CD4-positive, alpha-beta T cell treated with Interleukin-4 for 4 hours (primary cell): Measurements from ENCODE around the gene CCIN.
"Not testable (repeated sequence)": the region's sequence is repeated elsewhere in the genome, so short reads cannot be mapped to it uniquely, and the experiment has no call there.

ENCODE experiments used
- DNase-seq: peaks from one replicate; pipeline ENCODE4 v3.0.0-alpha.2; 2020

CCIN gene

DNA sequence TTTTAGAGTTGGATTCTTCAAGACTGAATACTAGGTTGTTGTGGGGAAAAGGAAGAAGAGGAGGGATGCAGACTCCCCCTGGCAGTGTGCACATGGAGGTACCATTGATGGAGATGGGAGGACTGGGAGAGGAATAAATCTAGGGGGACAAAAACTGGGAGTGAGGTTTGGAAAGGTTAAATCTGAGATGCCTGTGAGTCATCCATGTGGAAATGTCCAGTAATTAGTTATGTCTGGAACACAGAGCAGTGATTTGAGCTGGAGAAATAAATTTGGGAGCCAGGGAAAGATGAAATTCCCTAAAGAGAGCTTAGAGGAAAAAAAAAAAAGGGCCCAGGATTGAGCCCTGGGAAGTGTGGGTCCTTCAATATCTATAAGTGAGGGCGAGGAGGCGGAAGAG, 8.0 kb upstream of the CCIN start:
- DNase-seq = no peak

DNA sequence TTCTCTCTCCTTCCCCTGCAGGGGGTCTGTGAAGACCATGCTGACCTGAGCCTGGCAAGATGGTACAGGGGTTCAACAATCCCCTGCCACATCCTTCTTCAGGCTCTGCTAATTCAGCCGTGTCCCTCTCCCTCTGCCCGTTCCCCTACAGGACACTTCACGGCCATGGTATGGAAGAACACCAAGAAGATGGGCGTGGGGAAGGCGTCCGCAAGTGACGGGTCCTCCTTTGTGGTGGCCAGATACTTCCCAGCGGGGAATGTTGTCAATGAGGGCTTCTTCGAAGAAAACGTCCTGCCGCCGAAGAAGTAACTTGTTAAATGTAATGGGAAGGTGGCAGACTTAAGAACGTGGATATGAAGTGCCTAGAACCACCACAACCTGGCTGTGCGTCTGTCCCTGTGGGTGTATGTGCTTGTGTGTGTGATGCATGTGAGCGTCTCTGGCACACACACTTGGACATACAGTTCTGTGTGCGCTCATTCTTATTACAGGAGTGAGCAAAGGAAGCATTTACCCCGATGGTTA, 6.9 kb upstream of the CCIN start:
- no peak for DNase-seq

DNA sequence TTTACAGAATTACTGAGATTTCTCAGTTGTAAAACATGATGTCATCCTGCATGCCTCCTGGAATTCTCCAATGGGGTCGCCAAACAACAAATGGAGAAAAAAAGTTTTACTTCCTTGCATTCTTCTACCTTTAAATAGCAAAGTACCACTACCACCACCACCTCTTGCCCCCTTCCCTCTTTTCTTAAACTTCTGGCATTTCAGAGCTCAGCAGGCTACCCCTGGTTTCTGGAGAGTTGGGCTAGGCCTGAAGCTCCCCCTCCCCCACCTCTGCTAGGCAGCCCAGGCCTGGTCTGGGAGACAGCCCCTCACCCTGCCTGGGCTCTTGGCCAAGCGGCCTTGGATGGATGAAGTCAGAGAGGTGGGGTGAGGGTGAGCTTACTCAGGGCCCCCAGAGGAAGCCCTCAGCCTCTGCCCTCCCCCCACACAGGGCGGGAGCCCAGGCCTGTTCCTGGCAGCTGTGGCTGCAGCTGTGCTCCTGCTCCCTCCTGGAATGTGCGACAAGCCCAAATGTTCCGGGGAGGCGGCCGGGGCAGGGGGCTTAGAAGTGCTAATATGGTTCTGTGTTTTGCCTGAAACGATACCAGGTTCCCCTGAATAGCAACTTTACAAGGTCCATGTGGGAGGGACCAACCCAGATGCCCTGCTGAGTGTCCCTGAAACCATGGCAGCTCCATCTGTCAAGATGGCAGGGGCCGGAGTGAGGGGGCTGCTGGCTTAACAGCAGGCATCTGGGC, 6.0 kb upstream of the CCIN start:
- no peak for DNase-seq

DNA sequence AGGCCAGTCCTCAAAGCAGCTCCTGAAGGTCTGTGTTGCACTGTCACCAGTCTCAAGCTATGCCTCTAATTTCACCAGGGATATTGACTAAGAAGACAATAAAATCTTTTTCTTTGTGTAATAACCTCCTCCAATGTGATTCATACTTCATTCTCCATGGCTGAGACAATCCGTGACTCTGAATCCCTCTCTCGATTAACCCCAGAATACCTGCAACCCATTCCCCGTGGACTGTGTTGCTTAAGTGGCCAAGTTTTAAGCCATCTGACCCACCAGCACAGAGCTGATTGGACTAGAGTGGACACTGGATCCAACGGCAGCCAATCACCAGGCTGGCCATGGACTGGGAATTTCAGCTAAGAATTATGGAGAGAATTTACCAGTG, 5.4 kb upstream of the CCIN start:
- no peak for DNase-seq

DNA sequence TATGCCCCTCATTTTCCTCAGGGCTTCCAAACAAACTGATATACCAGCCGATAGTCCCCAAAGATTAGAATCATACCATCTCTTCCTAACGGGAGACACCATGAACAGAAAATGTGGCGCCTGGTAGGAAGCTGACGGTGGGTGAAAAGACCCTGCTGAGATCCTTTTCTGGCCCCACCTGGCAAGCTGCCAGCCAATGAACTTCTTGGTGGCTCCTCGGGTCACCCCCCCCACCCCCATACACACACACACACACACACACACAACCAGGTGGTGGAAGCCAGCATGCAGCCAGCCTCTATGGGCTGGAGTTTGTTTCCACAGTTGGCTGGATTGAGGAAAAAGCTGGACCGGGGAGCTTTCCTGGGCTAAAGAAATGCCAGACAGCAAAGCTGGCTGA, 4.8 kb upstream of the CCIN start:
- DNase-seq = no peak

DNA sequence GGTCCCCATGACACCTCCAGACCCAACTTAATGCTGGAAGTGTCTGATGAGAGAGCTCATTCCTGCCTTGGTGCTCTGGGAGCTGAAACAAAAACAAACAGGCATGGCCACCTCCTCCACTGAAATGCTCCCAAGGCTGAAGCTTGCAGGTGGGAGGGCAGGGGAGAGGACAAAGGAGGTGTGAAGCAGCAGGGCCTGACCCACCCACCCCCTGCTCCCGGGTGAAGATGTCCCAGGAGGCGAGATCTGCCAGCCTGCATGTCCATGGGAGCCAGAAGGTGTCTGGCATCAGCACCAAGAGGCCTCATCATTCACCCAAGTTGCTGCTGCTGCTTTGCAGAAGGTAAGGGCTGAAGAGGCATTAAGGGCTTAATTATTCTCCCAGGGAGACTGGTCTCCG, 4.2 kb upstream of the CCIN start:
- no peak for DNase-seq

DNA sequence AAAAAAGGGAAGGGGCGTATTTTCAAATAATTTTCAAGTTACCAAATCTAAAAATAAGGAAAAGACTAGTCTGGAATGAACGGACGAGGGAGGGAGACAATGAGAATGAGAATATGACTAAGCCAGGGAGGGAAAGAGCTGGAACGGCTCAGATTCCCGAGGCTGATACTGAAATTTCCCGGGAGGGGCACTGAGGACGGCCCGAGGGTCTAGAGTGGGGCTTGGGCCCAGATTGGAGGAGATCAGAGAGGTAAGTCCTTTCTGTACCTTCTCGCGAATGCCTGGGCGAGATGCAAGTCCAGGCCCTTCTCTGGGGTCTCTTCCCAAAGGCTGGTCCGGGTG, 3.4 kb upstream of the CCIN start:
- no peak for DNase-seq

DNA sequence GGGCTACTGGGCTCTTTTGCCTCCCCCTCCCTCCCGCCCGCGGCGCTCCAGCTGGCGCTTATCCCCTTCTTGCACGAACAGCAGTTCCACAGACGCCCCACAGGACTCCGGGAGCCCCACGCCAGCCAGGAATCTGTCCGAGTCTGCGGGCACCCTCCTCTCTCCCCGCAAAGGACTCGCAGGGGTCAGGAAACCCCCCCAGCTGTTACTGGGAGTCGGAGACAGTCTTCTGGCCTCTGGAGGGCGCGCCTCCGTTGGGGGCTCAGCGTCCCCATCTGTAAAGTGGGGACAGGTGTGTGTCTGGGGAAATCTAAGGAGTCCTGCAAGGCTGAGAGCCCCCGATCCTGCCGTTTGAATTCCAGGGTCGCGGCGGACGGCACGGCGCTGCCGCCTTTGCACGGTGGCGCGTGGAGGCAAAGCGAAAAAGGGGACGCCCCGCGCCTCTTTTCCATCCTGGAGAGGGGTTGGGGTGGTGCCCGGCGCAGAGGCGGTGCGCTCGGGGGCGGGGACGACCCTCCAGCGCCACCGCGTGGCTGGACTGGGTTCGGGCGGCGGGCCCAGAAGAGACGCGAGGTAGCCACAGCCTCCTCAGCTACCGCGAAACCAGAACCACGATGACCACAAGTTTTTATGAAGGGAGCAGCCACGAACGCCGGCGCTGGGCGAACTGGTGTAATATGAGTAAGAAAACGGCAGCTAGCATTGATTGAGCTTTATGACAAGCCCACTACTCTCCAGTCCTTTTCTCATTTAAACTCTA, 2.8 kb upstream of the CCIN start:
- peak; percentile 77 for DNase-seq

DNA sequence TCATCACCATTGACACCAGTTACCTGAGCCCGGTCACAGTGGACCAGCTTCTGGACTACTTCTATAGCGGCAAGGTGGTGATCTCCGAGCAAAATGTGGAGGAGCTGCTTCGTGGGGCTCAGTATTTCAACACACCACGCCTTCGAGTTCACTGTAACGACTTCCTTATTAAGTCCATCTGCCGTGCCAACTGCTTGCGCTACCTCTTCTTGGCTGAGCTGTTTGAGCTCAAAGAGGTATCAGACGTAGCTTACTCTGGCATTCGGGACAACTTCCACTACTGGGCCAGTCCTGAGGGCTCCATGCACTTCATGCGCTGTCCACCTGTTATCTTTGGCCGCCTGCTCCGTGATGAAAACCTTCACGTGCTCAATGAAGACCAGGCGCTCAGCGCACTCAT, 520 bp downstream of the CCIN start:
- DNase-seq = no peak

DNA sequence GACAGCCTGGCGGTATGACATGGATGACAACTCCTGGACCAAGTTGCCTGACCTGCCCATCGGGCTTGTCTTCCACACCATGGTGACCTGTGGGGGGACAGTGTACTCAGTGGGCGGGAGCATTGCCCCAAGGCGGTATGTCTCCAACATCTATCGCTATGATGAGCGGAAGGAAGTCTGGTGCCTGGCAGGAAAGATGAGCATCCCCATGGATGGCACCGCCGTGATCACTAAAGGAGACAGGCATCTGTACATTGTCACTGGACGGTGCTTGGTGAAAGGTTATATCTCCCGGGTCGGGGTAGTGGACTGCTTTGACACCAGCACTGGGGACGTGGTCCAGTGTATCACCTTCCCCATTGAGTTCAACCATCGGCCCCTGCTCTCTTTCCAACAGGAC, 1.3 kb downstream of the CCIN start:
- DNase-seq = no peak

DNA sequence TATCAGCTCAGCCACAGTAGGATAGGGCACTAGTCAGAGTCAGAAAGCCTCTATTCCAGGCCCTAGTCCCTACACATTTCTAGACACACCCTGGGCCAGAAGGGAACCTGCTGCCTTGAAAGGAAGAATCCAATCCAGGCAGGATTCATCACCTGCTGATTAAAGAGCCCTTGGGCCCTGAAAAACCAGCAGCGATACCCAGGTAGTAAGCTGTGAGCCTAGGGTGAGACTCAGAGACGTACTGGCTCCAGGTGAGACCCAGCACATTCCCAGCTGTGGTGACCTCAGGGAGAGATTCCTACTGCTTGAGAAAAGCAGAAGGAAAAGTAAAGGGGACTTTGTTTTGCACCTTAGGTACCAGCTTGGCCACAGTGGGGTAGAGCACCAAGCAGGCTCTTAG, 4.7 kb downstream of the CCIN start:
- no peak for DNase-seq

DNA sequence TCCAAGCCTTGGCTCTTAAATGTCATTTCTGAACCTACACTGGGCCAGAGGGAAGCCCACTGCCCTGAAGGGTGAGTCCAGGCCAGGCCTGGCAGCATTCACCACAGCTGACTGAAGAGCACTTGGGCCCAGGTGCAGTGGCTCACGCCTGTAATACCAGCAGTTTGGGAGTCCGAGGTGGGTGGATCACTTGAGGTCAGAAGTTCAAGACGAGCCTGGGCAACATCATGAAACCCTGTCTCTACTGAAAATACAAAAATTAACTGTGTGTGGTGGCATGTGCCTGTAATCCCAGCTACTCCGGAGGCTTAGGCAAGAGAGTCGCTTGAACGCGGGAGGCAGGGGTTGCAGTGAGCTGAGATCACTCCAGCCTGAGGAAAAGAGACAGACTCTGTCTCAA, 5.1 kb downstream of the CCIN start:
- DNase-seq = no peak

DNA sequence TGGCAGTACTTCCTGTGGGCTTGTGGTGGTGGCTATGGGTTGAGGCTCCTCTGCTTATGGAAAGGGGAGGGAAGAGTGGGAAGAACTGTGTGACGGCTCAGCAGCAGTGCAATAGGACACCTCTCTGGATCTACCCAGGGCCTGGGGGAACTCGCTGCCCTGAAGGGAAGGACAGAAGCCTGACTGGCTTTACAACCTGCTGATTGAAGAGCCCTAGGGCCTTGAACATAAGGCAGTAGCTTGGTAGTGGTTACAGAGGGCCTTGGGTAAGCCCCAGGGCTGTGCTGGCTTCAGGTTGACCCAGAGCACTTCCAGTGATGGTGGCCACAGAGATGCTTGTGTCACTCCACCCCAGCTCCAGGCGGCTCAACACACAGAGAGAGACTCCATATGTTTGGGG, 5.5 kb downstream of the CCIN start:
- DNase-seq = no peak

DNA sequence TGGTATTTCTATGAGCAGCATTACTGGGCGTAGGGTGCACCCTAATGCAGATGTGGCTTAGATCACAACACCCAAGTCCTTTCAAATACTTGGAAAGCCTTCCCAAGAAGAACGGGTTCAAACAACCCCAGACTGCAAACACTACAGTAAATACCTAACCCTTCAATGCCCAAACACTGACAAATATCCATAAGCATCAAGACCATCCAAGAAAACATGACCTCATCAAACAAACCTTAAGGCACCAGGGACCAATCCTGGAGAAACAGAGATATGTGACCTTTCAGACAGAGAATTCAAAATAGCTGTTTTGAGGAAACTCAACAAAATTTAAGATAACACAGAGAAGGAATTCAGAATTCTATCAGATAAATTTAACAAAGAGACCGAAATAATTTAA, 6.0 kb downstream of the CCIN start:
- not testable (repeated sequence) for DNase-seq

DNA sequence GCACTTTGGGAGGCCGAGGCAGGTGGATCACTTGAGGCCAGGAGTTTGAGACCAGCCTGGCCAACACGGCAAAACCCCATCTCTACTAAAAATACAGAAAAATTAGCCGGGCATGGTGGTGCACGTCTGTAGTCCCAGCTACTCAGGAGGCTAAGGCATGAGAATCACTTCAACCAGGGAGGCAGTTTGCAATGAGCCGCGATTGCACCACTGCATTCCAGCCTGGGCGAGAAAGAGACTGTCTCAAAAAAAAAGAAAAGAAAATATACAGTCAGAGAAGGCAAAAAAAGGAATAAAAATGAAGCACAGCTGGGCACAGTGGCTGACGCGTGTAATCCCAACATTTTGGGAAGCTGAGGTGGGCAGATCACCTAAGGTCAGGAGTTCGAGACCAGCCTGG, 7.3 kb downstream of the CCIN start:
- not testable (repeated sequence) for DNase-seq

DNA sequence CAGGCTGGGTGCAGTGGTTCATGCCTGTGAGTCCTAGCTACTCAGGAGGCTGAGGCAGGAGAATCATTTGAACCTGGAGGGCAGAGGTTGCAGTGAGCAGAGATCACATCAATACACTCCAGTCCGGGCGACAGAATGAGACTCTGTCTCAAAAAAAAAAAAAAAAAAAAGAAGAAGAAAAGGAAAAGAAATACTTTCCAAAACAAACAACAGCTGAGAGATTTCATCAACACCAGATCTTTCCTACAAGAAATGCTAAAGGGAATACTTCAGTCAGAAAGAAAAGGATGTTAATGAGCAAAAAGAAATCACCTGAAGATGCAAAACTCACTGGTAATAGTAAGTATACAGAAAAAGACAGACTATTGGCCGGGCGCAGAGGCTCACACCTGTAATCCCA, 8.4 kb downstream of the CCIN start:
- DNase-seq = no peak

DNA sequence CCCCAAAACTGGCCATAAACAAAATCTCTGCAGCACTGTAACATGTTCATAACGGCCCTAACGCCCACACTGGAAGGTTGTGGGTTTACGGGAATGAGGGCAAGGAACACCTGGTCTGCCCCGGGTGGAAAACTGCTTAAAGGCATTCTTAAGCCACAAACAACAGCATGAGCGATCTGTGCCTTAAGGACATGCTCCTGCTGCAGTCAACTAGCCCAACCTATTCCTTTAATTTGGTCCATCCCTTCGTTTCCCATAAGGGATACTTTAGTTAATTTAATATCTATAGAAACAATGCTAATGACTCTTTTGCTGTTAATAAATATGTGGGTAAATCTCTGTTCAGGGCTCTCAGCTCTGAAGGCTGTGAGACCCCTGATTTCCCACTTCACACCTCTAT, 11.1 kb downstream of the CCIN start:
- not testable (repeated sequence) for DNase-seq

DNA sequence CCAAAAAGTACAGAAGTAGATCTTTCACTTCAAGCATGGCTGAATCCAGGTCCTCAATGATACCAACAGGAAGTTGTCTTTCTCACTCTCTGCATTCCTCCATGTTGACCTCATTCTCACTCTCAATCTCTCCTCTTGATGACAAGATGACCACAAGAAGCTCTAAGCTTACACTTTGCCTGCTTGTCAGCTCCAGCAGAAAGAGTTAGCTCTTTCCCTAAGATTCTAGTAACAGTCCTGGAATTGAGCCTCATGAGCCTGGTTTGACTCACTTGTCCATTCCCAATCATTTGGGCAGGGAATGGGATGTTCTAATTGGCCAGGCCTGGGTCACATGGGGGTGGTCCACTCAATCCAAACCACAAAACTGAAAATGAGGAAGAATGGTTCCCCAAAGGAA, 18.2 kb downstream of the CCIN start:
- DNase-seq = no peak

DNA sequence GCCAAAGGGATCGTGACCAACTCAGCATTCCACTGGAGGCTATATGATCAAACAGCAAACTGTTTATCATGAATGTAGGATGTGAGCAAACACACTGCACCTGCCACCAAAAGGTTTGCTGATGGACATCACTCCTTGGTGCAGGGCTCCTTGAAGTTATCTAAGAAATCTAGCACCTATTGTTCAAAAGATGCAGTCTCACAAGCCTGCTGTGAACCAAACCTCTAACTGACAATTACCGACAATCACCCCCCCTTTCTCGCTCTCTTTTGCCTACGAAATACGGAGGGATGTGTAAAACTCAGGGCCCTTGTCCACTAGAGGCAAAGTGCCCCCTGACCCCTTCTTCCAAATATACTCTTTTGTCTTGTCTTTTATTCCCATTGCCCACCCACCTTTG, 19.0 kb downstream of the CCIN start:
- DNase-seq = no peak

DNA sequence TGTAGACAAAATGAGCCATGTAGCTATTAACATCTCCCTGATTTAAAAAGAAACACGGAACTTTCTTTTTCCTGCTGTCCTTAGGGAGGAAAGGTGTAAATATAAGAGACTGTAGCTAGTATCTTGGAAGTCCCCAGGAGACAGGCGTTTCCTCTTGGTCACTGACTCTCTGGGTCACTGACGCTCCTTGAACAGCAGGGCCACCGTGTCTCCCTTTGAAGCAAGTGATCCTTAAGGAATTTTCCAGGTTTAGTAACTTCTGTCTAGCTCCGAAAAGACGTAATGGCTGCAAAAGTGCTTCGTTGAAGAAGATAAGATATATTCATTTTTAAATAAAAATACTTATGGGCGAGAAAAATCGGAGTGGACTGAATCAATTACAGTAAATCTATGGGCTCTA, 20.8 kb downstream of the CCIN start:
- DNase-seq = no peak

DNA sequence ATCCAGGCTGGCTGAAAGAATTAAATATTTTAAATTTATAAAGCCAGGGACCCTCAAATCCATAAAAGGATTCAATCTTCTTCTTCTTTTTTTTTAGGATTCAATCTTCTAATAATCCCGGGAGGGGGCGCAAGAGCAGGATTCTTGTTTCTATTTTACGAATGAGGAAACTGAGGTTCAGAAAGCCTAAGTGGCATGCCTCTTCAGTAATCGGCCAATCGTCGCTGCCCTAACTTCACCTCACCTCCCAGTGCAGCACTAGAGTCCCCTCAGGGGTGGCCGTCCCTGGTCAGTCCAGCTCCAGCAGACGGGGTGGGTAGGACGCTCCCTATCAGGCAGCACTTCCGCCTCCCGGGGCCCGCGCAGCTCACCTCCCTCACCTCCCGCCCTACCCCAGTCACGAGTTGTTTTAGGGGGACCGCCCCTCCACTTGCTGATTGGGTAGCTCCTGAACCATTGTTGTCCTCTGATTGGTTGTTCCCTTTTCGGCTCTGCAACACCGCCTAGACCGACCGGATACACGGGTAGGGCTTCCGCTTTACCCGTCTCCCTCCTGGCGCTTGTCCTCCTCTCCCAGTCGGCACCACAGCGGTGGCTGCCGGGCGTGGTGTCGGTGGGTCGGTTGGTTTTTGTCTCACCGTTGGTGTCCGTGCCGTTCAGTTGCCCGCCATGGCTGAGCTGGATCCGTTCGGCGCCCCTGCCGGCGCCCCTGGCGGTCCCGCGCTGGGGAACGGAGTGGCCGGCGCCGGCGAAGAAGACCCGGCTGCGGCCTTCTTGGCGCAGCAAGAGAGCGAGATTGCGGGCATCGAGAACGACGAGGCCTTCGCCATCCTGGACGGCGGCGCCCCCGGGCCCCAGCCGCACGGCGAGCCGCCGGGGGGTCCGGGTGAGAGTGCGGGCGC, 21.5 kb downstream of the CCIN start, which contains the start of gene CLTA:
Gene CLTA, plus strand, starts transcription at position 534 of the 902 bp plus-strand sequence. Its CDS starts 136 bp downstream, at position 670.
- DNase-seq = peak; percentile 97

DNA sequence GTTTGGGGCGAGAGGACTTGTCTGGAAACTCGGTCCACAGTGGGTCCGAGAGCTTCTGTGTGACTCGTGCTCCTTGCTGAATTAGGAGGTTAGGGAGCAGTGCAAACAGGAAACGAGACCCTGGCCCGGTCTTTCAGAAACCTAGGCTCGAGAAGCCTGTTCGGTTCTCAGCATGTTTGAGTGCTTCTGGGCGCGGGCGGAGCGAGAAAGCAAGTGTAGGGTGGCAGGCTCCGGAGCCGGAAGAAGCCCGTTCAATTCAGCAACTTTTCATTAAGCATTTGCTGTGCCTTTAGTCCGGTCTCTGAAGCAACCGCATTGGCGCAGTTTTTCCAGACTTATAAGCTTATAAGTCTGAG, 22.1 kb downstream of the CCIN start:
- peak; percentile 40 for DNase-seq

DNA sequence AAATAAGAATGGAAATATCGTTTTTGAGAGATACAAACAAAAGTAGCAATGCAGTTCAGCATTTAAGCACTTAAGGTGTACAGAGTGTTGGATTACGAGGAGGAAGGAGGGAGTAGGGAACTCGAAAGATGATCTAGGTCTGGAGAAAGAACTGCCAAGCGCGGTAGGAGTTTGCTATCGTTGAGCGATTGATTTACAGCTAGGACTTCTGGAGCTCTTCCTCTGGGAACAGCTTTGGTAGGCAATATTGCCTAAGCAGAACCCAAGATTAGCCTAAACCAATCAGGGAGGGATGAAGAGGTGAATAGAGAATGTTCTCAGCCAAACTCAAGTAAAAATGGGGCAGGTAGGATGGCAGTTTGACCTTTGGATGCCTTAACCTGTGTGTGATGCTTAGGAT, 22.5 kb downstream of the CCIN start:
- DNase-seq = no peak

DNA sequence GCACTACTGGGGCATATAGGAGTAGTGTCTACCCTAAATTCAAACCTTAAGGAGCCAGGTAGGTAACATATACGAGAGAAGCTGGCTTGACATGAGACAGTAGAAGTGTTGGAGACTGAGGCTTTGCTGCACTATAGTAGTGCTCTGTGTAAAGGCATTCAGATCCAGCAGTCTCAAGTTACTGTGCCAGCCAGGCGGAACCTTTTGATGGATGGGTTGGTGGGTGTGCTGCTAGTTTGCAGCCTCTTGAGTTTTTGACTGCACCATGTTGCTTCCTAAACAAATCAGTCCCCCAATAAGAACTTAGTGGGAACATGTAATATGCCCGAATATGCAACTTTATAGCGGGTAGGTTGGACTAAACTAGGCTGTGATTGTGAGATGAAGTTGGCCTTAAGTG, 23.0 kb downstream of the CCIN start:
- DNase-seq = no peak
